Hepatocyte (in vitro differentiated cells): ENCODE data around the gene SDK1. TPM values are rescaled to one million over a fixed set of nuclear protein-coding genes. Genes with fewer than 3 reads are reported as not detected.
"Not testable (repeated sequence)": the region's sequence is repeated elsewhere in the genome, so short reads cannot be mapped to it uniquely, and the experiment has no call there.

Source experiments
- DNase-seq: peaks from one replicate; pipeline ENCODE4 v3.0.0-alpha.2; 2016; ENCODE audit warnings: low spot score
- H2AFZ ChIP-seq: fragments of 200-600 bp; sonication (generic); 2 replicates; pipeline ENCODE4 v1.6.0; 2016; ENCODE audit warnings: antibody characterized with exemption, mild to moderate bottlenecking
- H3K27ac ChIP-seq: fragments of 200-600 bp; sonication (generic); 2 replicates; pipeline ENCODE4 v1.5.1; 2016; ENCODE audit warnings: mild to moderate bottlenecking
- H3K27me3 ChIP-seq: fragments of 200-600 bp; sonication (generic); 2 replicates; pipeline ENCODE4 v1.6.1; 2016
- H3K36me3 ChIP-seq: fragments of 200-600 bp; sonication (generic); replicated peaks from 2 replicates; pipeline ENCODE4 v1.5.1; 2016; ENCODE audit warnings: low read depth; ENCODE audit not compliant: insufficient read depth
- H3K4me1 ChIP-seq: fragments of 200-600 bp; sonication (generic); 2 replicates; pipeline ENCODE4 v1.5.1; 2016; ENCODE audit warnings: mild to moderate bottlenecking, moderate library complexity; ENCODE audit not compliant: insufficient read depth
- H3K4me2 ChIP-seq: fragments of 200-600 bp; sonication (generic); 2 replicates; pipeline ENCODE4 v1.6.0; 2016
- H3K4me3 ChIP-seq: fragments of 200-600 bp; sonication (generic); 2 replicates; pipeline ENCODE4 v1.5.1; 2016; ENCODE audit warnings: mild to moderate bottlenecking
- H3K79me2 ChIP-seq: fragments of 200-600 bp; sonication (generic); 2 replicates; pipeline ENCODE4 v1.6.0; 2017; ENCODE audit warnings: mild to moderate bottlenecking
- H3K9me2 ChIP-seq: fragments of 200-600 bp; sonication (generic); replicated peaks from 2 replicates; pipeline ENCODE4 v1.6.0; 2017; ENCODE audit warnings: mild to moderate bottlenecking; ENCODE audit not compliant: insufficient read depth
- H3K9me3 ChIP-seq: fragments of 200-600 bp; sonication (generic); 2 replicates; pipeline ENCODE4 v1.5.1; 2016; ENCODE audit warnings: low read depth, mild to moderate bottlenecking
- H4K20me1 ChIP-seq: fragments of 200-600 bp; sonication (generic); 2 replicates; pipeline ENCODE4 v1.6.0; 2016; ENCODE audit warnings: mild to moderate bottlenecking; ENCODE audit not compliant: insufficient read depth, poor library complexity, severe bottlenecking
- EZH2 ChIP-seq: fragments of 200-600 bp; sonication (generic); IDR thresholded peaks from 2 replicates; pipeline ENCODE4 v1.6.1; 2016; ENCODE audit warnings: antibody characterized with exemption, mild to moderate bottlenecking, borderline replicate concordance
- EZH2phosphoT487 ChIP-seq: fragments of 200-600 bp; sonication (generic); IDR thresholded peaks from one replicate; pipeline ENCODE4 v1.6.1; 2018; ENCODE audit warnings: antibody characterized with exemption, mild to moderate bottlenecking, low read depth, moderate library complexity; ENCODE audit not compliant: unreplicated experiment, severe bottlenecking
- WGBS: methylation state at CpG from one replicate; pipeline ENCODE4 v1.1.6; 2016; ENCODE audit warnings: low lambda C conversion rate; ENCODE audit errors: missing lambda C conversion rate; 5-methylcytosine and 5-hydroxymethylcytosine counted together
- polyA plus RNA-seq: library from polyadenylated mRNA; unstranded; fragments of >200 nt; fragmentation: Nextera tagmentation; extraction: Ambion mirVana; gene quantifications from 2 replicates; pipeline ENCODE4 v1.2.1, GENCODE V29; 2016
- total RNA-seq: library from RNA; depleted of rRNA; stranded (reverse); fragments of >200 nt; gene quantifications from 2 replicates; pipeline ENCODE4 v1.2.3, GENCODE V29; 2014
- TF ChIP-seq, protein P1 (sequence below): fragments of 200-600 bp; sonication (generic); IDR thresholded peaks from 2 replicates; pipeline ENCODE4 v1.5.1; 2016; ENCODE audit warnings: antibody characterized with exemption, mild to moderate bottlenecking; ENCODE audit not compliant: poor library complexity

The SDK1 gene
- total and polyA plus RNA-seq, 2 experiments from 2014 or later = 4.3 to 10.0 TPM

GRCh38 chr7:4214291-4215155 is 913.5 kb downstream of the SDK1 start:
- Histone ChIP-seq H3K27ac (no peak overlapping the region), H3K79me2 (no peaks in the 10 kb centered on the region), H2AFZ (no peak overlapping the region), H3K27me3 (no peaks in the 10 kb centered on the region), H3K9me3 (no peaks in the 10 kb centered on the region), H3K4me1 (no peaks in the 10 kb centered on the region), H4K20me1 (no peaks in the 10 kb centered on the region), H3K4me3 (no peak overlapping the region), H3K36me3 (no peaks in the 10 kb centered on the region), H3K9me2 (no peaks in the 10 kb centered on the region), H3K4me2 (no peak overlapping the region)
- TF ChIP-seq, protein P1, sequence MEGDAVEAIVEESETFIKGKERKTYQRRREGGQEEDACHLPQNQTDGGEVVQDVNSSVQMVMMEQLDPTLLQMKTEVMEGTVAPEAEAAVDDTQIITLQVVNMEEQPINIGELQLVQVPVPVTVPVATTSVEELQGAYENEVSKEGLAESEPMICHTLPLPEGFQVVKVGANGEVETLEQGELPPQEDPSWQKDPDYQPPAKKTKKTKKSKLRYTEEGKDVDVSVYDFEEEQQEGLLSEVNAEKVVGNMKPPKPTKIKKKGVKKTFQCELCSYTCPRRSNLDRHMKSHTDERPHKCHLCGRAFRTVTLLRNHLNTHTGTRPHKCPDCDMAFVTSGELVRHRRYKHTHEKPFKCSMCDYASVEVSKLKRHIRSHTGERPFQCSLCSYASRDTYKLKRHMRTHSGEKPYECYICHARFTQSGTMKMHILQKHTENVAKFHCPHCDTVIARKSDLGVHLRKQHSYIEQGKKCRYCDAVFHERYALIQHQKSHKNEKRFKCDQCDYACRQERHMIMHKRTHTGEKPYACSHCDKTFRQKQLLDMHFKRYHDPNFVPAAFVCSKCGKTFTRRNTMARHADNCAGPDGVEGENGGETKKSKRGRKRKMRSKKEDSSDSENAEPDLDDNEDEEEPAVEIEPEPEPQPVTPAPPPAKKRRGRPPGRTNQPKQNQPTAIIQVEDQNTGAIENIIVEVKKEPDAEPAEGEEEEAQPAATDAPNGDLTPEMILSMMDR = no peak
- TF ChIP-seq EZH2 (no peak), EZH2phosphoT487 (no peak)
- no peak for DNase-seq
- WGBS = 92% methylated on average over 31 of the region's 32 CpGs

DNA sequence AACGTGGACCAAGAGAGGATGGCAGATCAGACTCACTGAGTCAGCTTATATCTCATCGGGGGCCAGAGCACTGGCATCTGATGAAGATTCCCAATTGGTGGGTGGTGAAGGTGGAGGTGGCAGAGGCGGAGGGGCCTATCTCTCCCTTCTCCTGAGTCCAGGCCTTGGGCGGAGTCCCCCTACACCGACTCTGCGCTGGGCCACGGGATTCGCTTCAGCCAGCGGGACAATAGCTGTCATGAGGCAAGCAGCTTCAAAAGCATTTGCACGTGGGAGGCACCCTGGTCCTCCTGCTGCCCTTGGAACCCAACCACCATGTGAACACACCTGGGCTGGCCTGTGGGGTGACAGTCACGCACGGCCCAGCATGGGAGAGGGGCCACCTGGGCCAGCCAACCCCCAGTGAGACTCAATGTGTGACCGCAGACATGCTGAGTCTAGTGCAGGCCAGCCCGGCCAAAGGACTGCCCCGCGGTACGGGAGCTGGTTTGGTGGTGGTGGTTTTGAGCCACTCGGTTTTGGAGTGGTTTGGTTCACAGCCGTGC is 914.2 kb downstream of the SDK1 start:
- no peak overlapping the region for H2AFZ ChIP-seq
- TF ChIP-seq EZH2 = no peak
- TF ChIP-seq EZH2phosphoT487 = no peak
- TF ChIP-seq, protein P1 = no peak
- no peaks in the 10 kb centered on the region for H3K4me1 ChIP-seq
- no peaks in the 10 kb centered on the region for H4K20me1 ChIP-seq
- H3K27ac ChIP-seq = no peak overlapping the region
- H3K4me2 ChIP-seq = no peak overlapping the region
- no peaks in the 10 kb centered on the region for H3K79me2 ChIP-seq
- DNase-seq = no peak
- H3K27me3 ChIP-seq = no peaks in the 10 kb centered on the region
- no peaks in the 10 kb centered on the region for H3K9me3 ChIP-seq
- no peaks in the 10 kb centered on the region for H3K36me3 ChIP-seq
- 96% methylated on average over 18 of the region's 19 CpGs for WGBS
- H3K4me3 ChIP-seq = no peak overlapping the region
- H3K9me2 ChIP-seq = no peaks in the 10 kb centered on the region

DNA sequence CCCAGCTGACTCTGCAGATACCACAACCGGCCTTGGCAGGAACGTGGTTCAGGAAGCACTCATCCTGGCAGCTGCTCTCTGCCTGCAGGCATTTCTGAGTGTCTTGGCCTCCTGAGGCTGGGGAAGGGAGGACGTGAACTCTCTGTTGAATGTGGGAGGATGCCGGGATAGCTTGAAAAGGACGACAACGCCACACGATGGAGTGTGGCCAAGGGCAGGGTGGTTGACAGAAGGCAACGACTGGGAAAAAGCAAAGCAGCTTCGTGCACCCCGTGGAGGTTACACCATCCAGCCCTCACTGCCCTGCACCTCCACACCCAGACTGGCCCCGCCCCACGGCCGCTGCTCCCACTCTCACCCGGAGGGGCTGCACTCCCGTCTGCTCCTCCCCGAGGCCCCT is 915.0 kb downstream of the SDK1 start:
- H4K20me1 ChIP-seq = no peaks in the 10 kb centered on the region
- H3K27me3 ChIP-seq = no peaks in the 10 kb centered on the region
- H2AFZ ChIP-seq = no peak overlapping the region
- H3K4me3 ChIP-seq = no peak overlapping the region
- 79% methylated on average over 16 of the region's 16 CpGs for WGBS
- no peaks in the 10 kb centered on the region for H3K79me2 ChIP-seq
- H3K9me2 ChIP-seq = no peaks in the 10 kb centered on the region
- H3K36me3 ChIP-seq = no peaks in the 10 kb centered on the region
- no peaks in the 10 kb centered on the region for H3K4me1 ChIP-seq
- no peak overlapping the region for H3K27ac ChIP-seq
- no peaks in the 10 kb centered on the region for H3K9me3 ChIP-seq
- H3K4me2 ChIP-seq = no peak overlapping the region
- no peak for TF ChIP-seq EZH2phosphoT487
- TF ChIP-seq, protein P1 = no peak
- TF ChIP-seq EZH2 = no peak
- no peak for DNase-seq

DNA sequence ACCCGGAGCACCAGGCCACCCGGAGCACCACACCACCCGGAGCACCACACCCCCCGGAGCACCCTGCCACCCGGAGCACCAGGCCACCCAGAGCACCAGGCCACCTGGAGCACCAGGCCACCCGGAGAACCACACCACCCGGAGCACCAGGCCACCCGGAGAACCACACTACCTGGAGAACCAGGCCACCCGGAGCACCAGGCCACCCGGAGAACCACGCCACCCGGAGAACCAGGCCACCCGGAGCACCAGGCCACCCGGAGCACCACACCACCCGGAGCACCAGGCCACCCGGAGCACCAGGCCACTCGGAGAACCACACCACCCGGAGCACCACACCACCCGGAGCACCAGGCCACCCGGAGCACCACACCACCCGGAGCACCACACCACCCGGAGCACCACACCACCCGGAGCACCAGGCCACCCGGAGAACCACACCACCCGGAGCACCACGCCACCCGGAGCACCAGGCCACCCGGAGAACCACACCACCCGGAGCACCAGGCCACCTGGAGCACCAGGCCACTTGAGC is 916.1 kb downstream of the SDK1 start:
- H3K79me2 ChIP-seq, H3K4me1 ChIP-seq, H3K27me3 ChIP-seq, H3K4me2 ChIP-seq, H2AFZ ChIP-seq, H3K27ac ChIP-seq, H3K36me3 ChIP-seq, H3K4me3 ChIP-seq, H3K9me2 ChIP-seq, H3K9me3 ChIP-seq, DNase-seq, H4K20me1 ChIP-seq: not testable (repeated sequence)
- WGBS = 88% methylated on average over 10 of the region's 29 CpGs
